Measurements from ENCODE around the gene NCOR1. TPM values are rescaled to one million over a fixed set of nuclear protein-coding genes. Genes with fewer than 3 reads are reported as not detected.
A peak's percentile ranks its signal among the peaks of the same experiment; 100 is the strongest.

NCOR1 gene
- total and polyA plus RNA-seq, 10 of the 15 experiments (the other 5 are each of a cell fraction or from before 2014, with no cell fraction given): 34.5 to 135 (median 82.9) TPM

- H3K36me3 ChIP-seq (ENCODE audit: control insufficient read depth in 2 of 2, insufficient read depth in 2 of 2, low read length in 1 of 2): peaks cover 5 to 46% of the 10 kb centered on the region in 2 experiments
- H3K27me3 ChIP-seq (replicated peaks in 1 of 2; ENCODE audit: control insufficient read depth in 2 of 2, insufficient read depth in 2 of 2, low read length in 1 of 2): no peaks in the 10 kb centered on the region
- no peak overlapping the region for H3K9ac ChIP-seq (ENCODE audit: control insufficient read depth, insufficient read depth, low read length)
- H3K4me2 ChIP-seq (ENCODE audit: control insufficient read depth, insufficient read depth): no peak overlapping the region
- ChIA-PET CTCF (interaction anchor here (0.7 kb wide), 1 partner anchor 42 kb away, joined by 3 read pairs; no protein-coding TSS in a partner anchor), SMC1A (ENCODE audit: uncharacterized antibody, unreplicated experiment) (no interaction called here), POLR2A (no interaction called here), RAD21 (ENCODE audit: unreplicated experiment) (no interaction called here)
- no peaks in the 10 kb centered on the region for H4K20me1 ChIP-seq (ENCODE audit: control insufficient read depth, insufficient read depth)
- no peaks in the 10 kb centered on the region; the same call in 2 of the 3 replicates for H3K9me3 ChIP-seq (replicated peaks; ENCODE audit: control insufficient read depth, insufficient read depth, low read length)
- no peak for DNase-seq (ENCODE audit: low read depth, low spot score)
- no peak overlapping the region for H2AFZ ChIP-seq (ENCODE audit: control insufficient read depth, low read depth, low read length)
- ATAC-seq: no peak
- no peak for TF ChIP-seq MLLT1 (IDR thresholded peaks at IDR 0.05)
- in situ Hi-C loops (cut with MboI) (no loop called here), intact Hi-C loops (cut with micrococcal nuclease; ENCODE audit: unreplicated experiment) (no loop called here)
- H3K27ac ChIP-seq (ENCODE audit: control insufficient read depth, insufficient read depth): no peak overlapping the region
- 83% methylated on average over 7 of the region's 7 CpGs for WGBS (ENCODE audit: insufficient coverage, insufficient replicate concordance, low lambda C conversion rate, missing lambda C conversion rate)
- H3K4me1 ChIP-seq (ENCODE audit: control insufficient read depth, insufficient read depth, low read length): no peaks in the 10 kb centered on the region
- BruUV-seq (replicated peaks): no TSS peak
- no peak overlapping the region for H3K4me3 ChIP-seq
- FAIRE-seq: no peak
- no peaks in the 10 kb centered on the region for H3K79me2 ChIP-seq (ENCODE audit: control insufficient read depth, insufficient read depth, low read length)
These were observed 181.5 kb downstream of the NCOR1 start for GRCh38 chr17:16033729-16034349.

GRCh38 chr17:16027708-16028584 lies 187.4 kb downstream of the NCOR1 start:
- in situ Hi-C loops (cut with MboI) (no loop called here), intact Hi-C loops (cut with micrococcal nuclease; ENCODE audit: unreplicated experiment) (no loop called here)
- peaks cover 8 to 27% of the 10 kb centered on the region in 2 experiments for H3K36me3 ChIP-seq (ENCODE audit: control insufficient read depth in 2 of 2, insufficient read depth in 2 of 2, low read length in 1 of 2)
- H3K9me3 ChIP-seq (replicated peaks; ENCODE audit: control insufficient read depth, insufficient read depth, low read length): no peaks in the 10 kb centered on the region
- no peaks in the 10 kb centered on the region for H3K27me3 ChIP-seq (replicated peaks in 1 of 2; ENCODE audit: control insufficient read depth in 2 of 2, insufficient read depth in 2 of 2, low read length in 1 of 2)
- H3K79me2 ChIP-seq (ENCODE audit: control insufficient read depth, insufficient read depth, low read length): no peaks in the 10 kb centered on the region
- H4K20me1 ChIP-seq (ENCODE audit: control insufficient read depth, insufficient read depth): 0 out of 2 replicates have a peak, but pooled peaks cover 2% of the 10 kb centered on the region
- ChIA-PET CTCF (interaction anchor here (0.9 kb wide), 1 partner anchor 20 kb away, joined by 3 read pairs; no protein-coding TSS in a partner anchor), POLR2A (interaction anchor here (0.6 kb wide), 1 partner anchor 328 kb away, joined by 3 read pairs; no protein-coding TSS in a partner anchor), SMC1A (ENCODE audit: uncharacterized antibody, unreplicated experiment) (interaction anchor here (0.9 to 1.1 kb wide), 2 partner anchors 14 to 24 kb away, joined by 3 to 4 read pairs; no protein-coding TSS in a partner anchor), RAD21 (ENCODE audit: unreplicated experiment) (no interaction called here)
- DNase-seq (ENCODE audit: low read depth, low spot score) (peak; percentile 19), ATAC-seq (peak; percentile 96), FAIRE-seq (no peak)
- H3K4me3 ChIP-seq: no peak overlapping the region
- BruUV-seq (replicated peaks): TSS peak; percentile 26
- H3K9ac ChIP-seq (ENCODE audit: control insufficient read depth, insufficient read depth, low read length): no peak overlapping the region
- peak overlapping the region; percentile 59; the same call in 1 of the 2 replicates for H3K27ac ChIP-seq (ENCODE audit: control insufficient read depth, insufficient read depth)
- no peak overlapping the region for H2AFZ ChIP-seq (ENCODE audit: control insufficient read depth, low read depth, low read length)
- H3K4me2 ChIP-seq (ENCODE audit: control insufficient read depth, insufficient read depth): no peak overlapping the region
- 15% methylated on average over 5 of the region's 5 CpGs for WGBS (ENCODE audit: insufficient coverage, insufficient replicate concordance, low lambda C conversion rate, missing lambda C conversion rate)
- H3K4me1 ChIP-seq (ENCODE audit: control insufficient read depth, insufficient read depth, low read length): peaks cover 3% of the 10 kb centered on the region; the same call in 1 of the 2 replicates
- peak; percentile 29; the same call in 1 of the 2 replicates for TF ChIP-seq ATF7 (IDR thresholded peaks at IDR 0.05; ENCODE audit: low read depth)
- TF ChIP-seq FOXM1 (IDR thresholded peaks at IDR 0.05; ENCODE audit: low read depth, low read length): peak; percentile 55; the same call in 1 of the 2 replicates
- no peak for TF ChIP-seq LARP7 (IDR thresholded peaks at IDR 0.05)
- TF ChIP-seq ASH2L (IDR thresholded peaks at IDR 0.05; ENCODE audit: borderline replicate concordance, low read depth): no peak
- 0 out of 2 replicates have a peak, but pooled peaks have one; percentile 22 for TF ChIP-seq MEF2A (IDR thresholded peaks at IDR 0.05; ENCODE audit: insufficient read depth, low read depth, low read length)
- TF ChIP-seq USF1 (IDR thresholded peaks at IDR 0.05; ENCODE audit: borderline replicate concordance, extremely low read length, insufficient read depth, low read depth, low read length): no peak

All from GM12878 (cell line).